ENCODE measurements around the gene PICK1. TPM values are rescaled to one million over a fixed set of nuclear protein-coding genes. Genes with fewer than 3 reads are reported as not detected.

The PICK1 gene
- total and polyA plus RNA-seq, 2 of the 13 experiments (the other 11 are each of a cell fraction or from before 2014, with no cell fraction given) = 19.3 to 25.3 TPM

DNA sequence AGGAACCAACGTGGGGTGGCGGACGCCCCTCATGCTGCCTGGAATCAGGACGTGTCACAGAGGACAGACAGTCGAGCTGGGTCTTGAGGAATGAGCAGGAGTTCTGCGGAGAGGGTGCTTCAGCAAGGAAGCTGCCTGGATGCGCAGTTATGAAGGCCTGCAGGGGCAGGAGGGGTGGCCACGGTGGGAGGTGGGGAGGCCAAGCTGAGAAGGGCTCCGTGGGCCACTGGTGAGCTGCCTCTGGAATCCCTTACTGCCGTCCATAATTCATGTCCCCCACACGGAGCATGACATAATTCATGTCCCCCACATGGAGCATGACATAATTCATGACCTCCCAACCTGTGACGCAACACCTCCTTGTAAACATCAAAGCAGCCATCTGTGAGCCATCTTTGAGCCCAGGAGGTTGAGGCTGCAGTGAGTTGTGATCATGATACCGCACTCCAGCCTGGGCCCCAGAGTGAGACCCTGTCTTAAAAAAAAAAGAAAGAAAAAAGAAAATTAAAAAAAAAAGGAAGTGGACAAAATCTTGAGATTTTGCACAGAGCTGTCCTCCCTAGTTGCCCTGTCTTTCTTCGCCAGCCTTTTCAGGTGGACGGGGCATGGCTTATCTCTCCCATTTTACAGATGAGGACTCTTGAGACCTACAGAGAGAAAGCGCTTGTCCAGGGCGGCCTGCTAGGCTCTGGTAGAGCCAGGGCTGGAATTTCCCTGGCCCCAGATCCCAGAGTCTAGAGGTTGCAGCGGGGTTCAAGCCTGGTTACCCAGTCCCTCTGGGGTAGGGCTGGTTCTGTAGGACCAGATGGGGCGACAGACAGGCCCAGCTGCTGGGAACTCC lies 24.3 kb upstream of the PICK1 start (continued):
- TF ChIP-seq, protein P1, sequence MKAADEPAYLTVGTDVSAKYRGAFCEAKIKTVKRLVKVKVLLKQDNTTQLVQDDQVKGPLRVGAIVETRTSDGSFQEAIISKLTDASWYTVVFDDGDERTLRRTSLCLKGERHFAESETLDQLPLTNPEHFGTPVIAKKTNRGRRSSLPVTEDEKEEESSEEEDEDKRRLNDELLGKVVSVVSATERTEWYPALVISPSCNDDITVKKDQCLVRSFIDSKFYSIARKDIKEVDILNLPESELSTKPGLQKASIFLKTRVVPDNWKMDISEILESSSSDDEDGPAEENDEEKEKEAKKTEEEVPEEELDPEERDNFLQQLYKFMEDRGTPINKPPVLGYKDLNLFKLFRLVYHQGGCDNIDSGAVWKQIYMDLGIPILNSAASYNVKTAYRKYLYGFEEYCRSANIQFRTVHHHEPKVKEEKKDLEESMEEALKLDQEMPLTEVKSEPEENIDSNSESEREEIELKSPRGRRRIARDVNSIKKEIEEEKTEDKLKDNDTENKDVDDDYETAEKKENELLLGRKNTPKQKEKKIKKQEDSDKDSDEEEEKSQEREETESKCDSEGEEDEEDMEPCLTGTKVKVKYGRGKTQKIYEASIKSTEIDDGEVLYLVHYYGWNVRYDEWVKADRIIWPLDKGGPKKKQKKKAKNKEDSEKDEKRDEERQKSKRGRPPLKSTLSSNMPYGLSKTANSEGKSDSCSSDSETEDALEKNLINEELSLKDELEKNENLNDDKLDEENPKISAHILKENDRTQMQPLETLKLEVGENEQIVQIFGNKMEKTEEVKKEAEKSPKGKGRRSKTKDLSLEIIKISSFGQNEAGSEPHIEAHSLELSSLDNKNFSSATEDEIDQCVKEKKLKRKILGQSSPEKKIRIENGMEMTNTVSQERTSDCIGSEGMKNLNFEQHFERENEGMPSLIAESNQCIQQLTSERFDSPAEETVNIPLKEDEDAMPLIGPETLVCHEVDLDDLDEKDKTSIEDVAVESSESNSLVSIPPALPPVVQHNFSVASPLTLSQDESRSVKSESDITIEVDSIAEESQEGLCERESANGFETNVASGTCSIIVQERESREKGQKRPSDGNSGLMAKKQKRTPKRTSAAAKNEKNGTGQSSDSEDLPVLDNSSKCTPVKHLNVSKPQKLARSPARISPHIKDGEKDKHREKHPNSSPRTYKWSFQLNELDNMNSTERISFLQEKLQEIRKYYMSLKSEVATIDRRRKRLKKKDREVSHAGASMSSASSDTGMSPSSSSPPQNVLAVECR (CRISPR knock-in tag; IDR thresholded peaks at IDR 0.05; ENCODE audit: borderline replicate concordance) = no peak; the same call in 1 of the 2 replicates
- 0 out of 2 replicates have a peak, but pooled peaks have one; percentile 21 for TF ChIP-seq JUND (CRISPR knock-in tag; IDR thresholded peaks at IDR 0.05)
- TF ChIP-seq ZNF260 (CRISPR knock-in tag; IDR thresholded peaks at IDR 0.05; ENCODE audit: borderline replicate concordance, low read depth) = no peak
- TF ChIP-seq, protein P2, sequence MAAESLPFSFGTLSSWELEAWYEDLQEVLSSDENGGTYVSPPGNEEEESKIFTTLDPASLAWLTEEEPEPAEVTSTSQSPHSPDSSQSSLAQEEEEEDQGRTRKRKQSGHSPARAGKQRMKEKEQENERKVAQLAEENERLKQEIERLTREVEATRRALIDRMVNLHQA (CRISPR knock-in tag; IDR thresholded peaks at IDR 0.05) = no peak
- TF ChIP-seq ZNF83 (CRISPR knock-in tag; IDR thresholded peaks at IDR 0.05; ENCODE audit: borderline replicate concordance) = no peak
- TF ChIP-seq, protein P3, sequence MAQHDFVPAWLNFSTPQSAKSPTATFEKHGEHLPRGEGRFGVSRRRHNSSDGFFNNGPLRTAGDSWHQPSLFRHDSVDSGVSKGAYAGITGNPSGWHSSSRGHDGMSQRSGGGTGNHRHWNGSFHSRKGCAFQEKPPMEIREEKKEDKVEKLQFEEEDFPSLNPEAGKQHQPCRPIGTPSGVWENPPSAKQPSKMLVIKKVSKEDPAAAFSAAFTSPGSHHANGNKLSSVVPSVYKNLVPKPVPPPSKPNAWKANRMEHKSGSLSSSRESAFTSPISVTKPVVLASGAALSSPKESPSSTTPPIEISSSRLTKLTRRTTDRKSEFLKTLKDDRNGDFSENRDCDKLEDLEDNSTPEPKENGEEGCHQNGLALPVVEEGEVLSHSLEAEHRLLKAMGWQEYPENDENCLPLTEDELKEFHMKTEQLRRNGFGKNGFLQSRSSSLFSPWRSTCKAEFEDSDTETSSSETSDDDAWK (CRISPR knock-in tag; IDR thresholded peaks at IDR 0.05) = no peak
- TF ChIP-seq NCOA1 (CRISPR knock-in tag; IDR thresholded peaks at IDR 0.05) = no peak
- no peak for TF ChIP-seq KDM2A (CRISPR knock-in tag; IDR thresholded peaks at IDR 0.05; ENCODE audit: borderline replicate concordance, low read depth)
- no peak for TF ChIP-seq ZNF879 (CRISPR knock-in tag; IDR thresholded peaks at IDR 0.05)
- no peak for TF ChIP-seq RFX5 (IDR thresholded peaks at IDR 0.05; ENCODE audit: low read depth, low read length)
- TF ChIP-seq ZBTB7A (CRISPR knock-in tag; IDR thresholded peaks at IDR 0.05) = no peak
- TF ChIP-seq, protein P4, sequence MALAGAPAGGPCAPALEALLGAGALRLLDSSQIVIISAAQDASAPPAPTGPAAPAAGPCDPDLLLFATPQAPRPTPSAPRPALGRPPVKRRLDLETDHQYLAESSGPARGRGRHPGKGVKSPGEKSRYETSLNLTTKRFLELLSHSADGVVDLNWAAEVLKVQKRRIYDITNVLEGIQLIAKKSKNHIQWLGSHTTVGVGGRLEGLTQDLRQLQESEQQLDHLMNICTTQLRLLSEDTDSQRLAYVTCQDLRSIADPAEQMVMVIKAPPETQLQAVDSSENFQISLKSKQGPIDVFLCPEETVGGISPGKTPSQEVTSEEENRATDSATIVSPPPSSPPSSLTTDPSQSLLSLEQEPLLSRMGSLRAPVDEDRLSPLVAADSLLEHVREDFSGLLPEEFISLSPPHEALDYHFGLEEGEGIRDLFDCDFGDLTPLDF (CRISPR knock-in tag; IDR thresholded peaks at IDR 0.05) = no peak
- TF ChIP-seq SALL1 (CRISPR knock-in tag; IDR thresholded peaks at IDR 0.05) = peak; percentile 63
- TF ChIP-seq, protein P5, sequence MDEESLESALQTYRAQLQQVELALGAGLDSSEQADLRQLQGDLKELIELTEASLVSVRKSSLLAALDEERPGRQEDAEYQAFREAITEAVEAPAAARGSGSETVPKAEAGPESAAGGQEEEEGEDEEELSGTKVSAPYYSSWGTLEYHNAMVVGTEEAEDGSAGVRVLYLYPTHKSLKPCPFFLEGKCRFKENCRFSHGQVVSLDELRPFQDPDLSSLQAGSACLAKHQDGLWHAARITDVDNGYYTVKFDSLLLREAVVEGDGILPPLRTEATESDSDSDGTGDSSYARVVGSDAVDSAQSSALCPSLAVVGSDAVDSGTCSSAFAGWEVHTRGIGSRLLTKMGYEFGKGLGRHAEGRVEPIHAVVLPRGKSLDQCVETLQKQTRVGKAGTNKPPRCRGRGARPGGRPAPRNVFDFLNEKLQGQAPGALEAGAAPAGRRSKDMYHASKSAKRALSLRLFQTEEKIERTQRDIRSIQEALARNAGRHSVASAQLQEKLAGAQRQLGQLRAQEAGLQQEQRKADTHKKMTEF (CRISPR knock-in tag; IDR thresholded peaks at IDR 0.05) = no peak
- peak; percentile 54; the same call in 1 of the 2 replicates for TF ChIP-seq RXRB (CRISPR knock-in tag; IDR thresholded peaks at IDR 0.05; ENCODE audit: borderline replicate concordance)
- TF ChIP-seq ZBTB21 (CRISPR knock-in tag; IDR thresholded peaks at IDR 0.05) = peak; percentile 91

Measured in HepG2 (cell line).